DOHH2 (cell line): Measurements from ENCODE around the gene ZFHX3.

ENCODE experiments used
- H3F3A ChIP-seq: fragments of 200-600 bp; sonication (generic), shearing (Covaris generic); 2 replicates; pipeline ENCODE4 v1.6.0; 2016; ENCODE audit warnings: antibody characterized with exemption, mild to moderate bottlenecking; ENCODE audit not compliant: control insufficient read depth, insufficient read depth
- H3K27ac ChIP-seq: fragments of 200-600 bp; sonication (generic); 2 replicates; pipeline ENCODE4 v1.5.1; 2014; ENCODE audit warnings: low read depth, mild to moderate bottlenecking, low read length, moderate library complexity
- H3K27me3 ChIP-seq: fragments of 200-600 bp; sonication (generic); 2 replicates; pipeline ENCODE4 v1.6.1; 2014; ENCODE audit warnings: mild to moderate bottlenecking, low read length, mixed read lengths; ENCODE audit not compliant: control insufficient read depth
- H3K36me3 ChIP-seq: fragments of 200-600 bp; sonication (generic); 2 replicates; pipeline ENCODE4 v1.6.1; 2014; ENCODE audit warnings: mild to moderate bottlenecking, low read length, moderate library complexity, mixed read lengths; ENCODE audit not compliant: control insufficient read depth
- H3K4me1 ChIP-seq: fragments of 200-600 bp; sonication (generic); 2 replicates; pipeline ENCODE4 v1.6.1; 2014; ENCODE audit warnings: mild to moderate bottlenecking, low read length, mixed read lengths; ENCODE audit not compliant: control insufficient read depth
- H3K4me2 ChIP-seq: fragments of 200-600 bp; sonication (generic); 2 replicates; pipeline ENCODE4 v1.6.0; 2014; ENCODE audit warnings: mild to moderate bottlenecking, low read length, moderate library complexity
- H3K4me3 ChIP-seq: fragments of 200-600 bp; sonication (generic); 2 replicates; pipeline ENCODE4 v1.5.1; 2014; ENCODE audit warnings: mild to moderate bottlenecking, low read length, mixed read lengths
- H3K79me2 ChIP-seq: fragments of 200-600 bp; sonication (generic); 2 replicates; pipeline ENCODE4 v1.6.1; 2014; ENCODE audit warnings: mild to moderate bottlenecking, low read length, mixed read lengths; ENCODE audit not compliant: control insufficient read depth
- H3K9me2 ChIP-seq: fragments of 200-600 bp; sonication (generic); replicated peaks from 2 replicates; pipeline ENCODE4 v1.6.1; 2014; ENCODE audit warnings: mild to moderate bottlenecking, low read length, mixed read lengths; ENCODE audit not compliant: control insufficient read depth
- H3K9me3 ChIP-seq: fragments of 200-600 bp; sonication (generic); 2 replicates; pipeline ENCODE4 v1.6.1; 2014; ENCODE audit warnings: antibody characterized with exemption, low read length, mixed read lengths; ENCODE audit not compliant: control insufficient read depth, insufficient read depth
- H4K20me1 ChIP-seq: fragments of 200-600 bp; sonication (generic); 2 replicates; pipeline ENCODE4 v1.6.0; 2014; ENCODE audit warnings: low read depth, mild to moderate bottlenecking, antibody characterized with exemption, low read length, moderate library complexity; ENCODE audit not compliant: control insufficient read depth, insufficient read depth
- CTCF ChIP-seq: fragments of 200-600 bp; sonication (generic); IDR thresholded peaks from one replicate; pipeline ENCODE4 v1.5.1; 2014; ENCODE audit warnings: antibody characterized with exemption, mild to moderate bottlenecking, low read depth, low read length; ENCODE audit not compliant: poor library complexity, severe bottlenecking
- EZH2phosphoT487 ChIP-seq: fragments of 200-600 bp; sonication (generic); IDR thresholded peaks from 2 replicates; pipeline ENCODE4 v1.6.1; 2017; ENCODE audit warnings: borderline replicate concordance, mild to moderate bottlenecking, antibody characterized with exemption, low read length, moderate library complexity, mixed read lengths

Gene ZFHX3

GRCh38 chr16:72753881-72754280 is 294.0 kb downstream of the ZFHX3 start:
- H3K36me3 ChIP-seq: no peaks in the 10 kb centered on the region
- TF ChIP-seq EZH2phosphoT487 (no peak), CTCF (no peak)
- no peaks in the 10 kb centered on the region for H3K27me3 ChIP-seq
- no peaks in the 10 kb centered on the region for H3K9me3 ChIP-seq
- no peak overlapping the region for H3K27ac ChIP-seq
- H3F3A ChIP-seq: no peaks in the 10 kb centered on the region
- no peaks in the 10 kb centered on the region for H3K79me2 ChIP-seq
- no peak overlapping the region for H3K4me3 ChIP-seq
- H4K20me1 ChIP-seq: no peaks in the 10 kb centered on the region
- H3K4me1 ChIP-seq: no peaks in the 10 kb centered on the region
- H3K9me2 ChIP-seq: no peaks in the 10 kb centered on the region
- no peak overlapping the region for H3K4me2 ChIP-seq

- H3K79me2 ChIP-seq: no peaks in the 10 kb centered on the region
- no peak overlapping the region for H3K4me3 ChIP-seq
- TF ChIP-seq CTCF (no peak), EZH2phosphoT487 (no peak)
- H3K27ac ChIP-seq: no peak overlapping the region
- no peaks in the 10 kb centered on the region for H3K9me3 ChIP-seq
- H3K36me3 ChIP-seq: no peaks in the 10 kb centered on the region
- no peaks in the 10 kb centered on the region for H3K27me3 ChIP-seq
- no peaks in the 10 kb centered on the region for H3K4me1 ChIP-seq
- H4K20me1 ChIP-seq: no peaks in the 10 kb centered on the region
- no peaks in the 10 kb centered on the region for H3F3A ChIP-seq
- no peak overlapping the region for H3K4me2 ChIP-seq
- no peaks in the 10 kb centered on the region for H3K9me2 ChIP-seq
These were observed 295.8 kb downstream of the ZFHX3 start for GRCh38 chr16:72752004-72752695.

- no peaks in the 10 kb centered on the region for H3F3A ChIP-seq
- H3K36me3 ChIP-seq: no peaks in the 10 kb centered on the region
- no peaks in the 10 kb centered on the region for H3K27me3 ChIP-seq
- no peaks in the 10 kb centered on the region for H3K9me2 ChIP-seq
- H3K9me3 ChIP-seq: no peaks in the 10 kb centered on the region
- H3K4me3 ChIP-seq: no peak overlapping the region
- no peaks in the 10 kb centered on the region for H4K20me1 ChIP-seq
- H3K27ac ChIP-seq: no peak overlapping the region
- H3K4me1 ChIP-seq: no peaks in the 10 kb centered on the region
- H3K79me2 ChIP-seq: no peaks in the 10 kb centered on the region
- no peak overlapping the region for H3K4me2 ChIP-seq
- no peak for TF ChIP-seq EZH2phosphoT487
- TF ChIP-seq CTCF: no peak
These were observed 296.9 kb downstream of the ZFHX3 start for GRCh38 chr16:72751076-72751475.
